HG03457 (cell line): ENCODE data around the gene LYPD6.

Experiments
- ATAC-seq: cut with Tn5 transposase; IDR thresholded peaks from one replicate; pipeline ENCODE4 v1.9.1; 2021; ENCODE audit warnings: moderate number of reproducible peaks; ENCODE audit not compliant: unreplicated experiment

The LYPD6 gene

DNA sequence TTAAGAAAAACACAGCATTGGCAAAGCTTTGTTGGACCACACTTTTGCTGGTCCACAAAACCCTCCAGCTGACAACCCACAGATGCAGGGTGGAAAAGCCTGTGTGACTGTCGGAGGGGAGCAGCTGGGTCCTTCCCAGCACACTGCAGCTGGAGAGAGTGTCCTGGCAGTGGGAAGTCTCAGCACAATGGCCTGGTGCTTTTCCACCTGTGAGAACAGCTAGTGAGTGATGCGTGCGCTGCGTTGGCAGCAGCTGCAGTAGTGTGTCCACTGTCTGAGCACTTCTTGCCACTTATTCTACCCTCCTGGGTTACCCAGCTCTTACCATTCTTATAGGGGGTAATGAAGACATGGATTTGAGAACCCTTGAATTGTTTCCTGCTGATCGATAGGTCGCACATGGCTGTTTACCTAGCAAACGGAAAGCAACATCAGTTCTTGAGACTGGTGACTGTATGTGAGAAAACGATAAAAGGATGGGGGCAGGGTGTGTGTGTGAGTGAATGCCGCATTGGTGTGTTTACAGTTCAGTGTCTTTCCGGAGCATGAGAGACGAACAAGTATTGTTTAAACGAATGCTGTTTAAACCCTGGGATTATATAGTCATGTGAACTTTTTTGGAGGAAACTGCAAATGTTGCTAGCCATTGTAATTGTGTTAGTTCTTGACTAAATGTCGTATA lies 69.7 kb downstream of the LYPD6 start:
- ATAC-seq = no peak

DNA sequence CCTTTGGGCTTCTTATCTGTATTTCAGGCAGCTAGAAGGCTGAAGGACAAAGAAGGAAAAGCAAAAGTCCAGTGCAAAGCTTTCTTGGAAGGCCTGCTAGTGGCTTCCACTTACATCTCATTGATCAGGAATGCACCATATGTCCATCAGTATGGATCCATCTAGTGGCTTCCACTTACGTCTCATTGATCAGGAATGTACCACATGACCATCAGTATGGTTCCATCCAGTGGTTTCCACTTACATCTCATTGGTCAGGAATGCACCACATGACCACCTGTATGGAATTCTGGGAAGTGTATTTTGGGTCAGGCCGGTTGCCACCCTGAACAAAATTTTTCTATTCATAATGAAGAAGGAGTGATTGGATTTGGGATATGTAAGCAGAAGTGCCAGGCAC lies 70.6 kb downstream of the LYPD6 start:
- ATAC-seq = no peak

GRCh38 chr2:149409506-149409905 lies 79.1 kb downstream of the LYPD6 start:
- ATAC-seq = no peak

- ATAC-seq = no peak
Observed at GRCh38 chr2:149410701-149411484, 80.5 kb downstream of the LYPD6 start.

DNA sequence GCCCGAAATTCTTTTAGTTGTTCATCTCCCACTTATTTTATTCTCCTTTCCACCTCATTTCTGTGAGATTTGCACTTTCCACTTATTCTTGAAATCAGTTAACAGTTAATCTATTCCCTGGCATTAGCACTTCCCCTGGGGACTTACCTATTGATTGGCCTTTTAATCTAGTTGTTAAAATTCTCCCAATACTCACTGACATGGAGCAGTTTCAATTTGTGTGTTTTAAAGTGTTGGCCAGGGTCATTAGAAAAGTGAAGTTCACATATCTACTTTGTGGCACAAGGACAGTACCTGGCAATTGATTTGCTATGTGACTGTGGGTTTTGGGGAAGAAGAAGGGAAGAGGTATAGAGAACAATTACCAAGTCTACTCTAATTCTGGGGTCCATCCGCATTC lies 83.1 kb downstream of the LYPD6 start:
- ATAC-seq = no peak

- ATAC-seq = no peak
Observed at GRCh38 chr2:149415086-149415485, 84.7 kb downstream of the LYPD6 start.

DNA sequence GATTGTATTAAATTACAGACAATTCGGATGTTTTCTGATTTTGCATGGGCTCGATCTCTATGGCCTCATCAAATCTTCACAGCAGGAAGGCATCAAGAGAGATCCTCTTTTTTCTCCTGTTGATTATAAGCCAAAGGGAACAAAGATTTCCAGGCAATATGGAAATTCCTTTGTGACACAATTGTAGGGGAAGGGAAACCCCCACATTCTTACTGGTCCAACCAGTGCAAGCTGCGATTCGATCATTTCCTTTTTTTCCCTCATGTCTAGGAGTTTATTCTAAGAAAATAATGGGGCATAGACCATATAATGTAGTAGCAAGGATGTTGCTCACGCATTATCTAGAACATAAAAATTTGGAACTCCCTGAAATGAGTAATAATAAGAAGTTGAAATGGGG lies 87.7 kb downstream of the LYPD6 start:
- no peak for ATAC-seq

GRCh38 chr2:149420053-149420963 lies 89.9 kb downstream of the LYPD6 start:
- no peak for ATAC-seq

- ATAC-seq = no peak
Observed at GRCh38 chr2:149421791-149422190, 91.4 kb downstream of the LYPD6 start.

DNA sequence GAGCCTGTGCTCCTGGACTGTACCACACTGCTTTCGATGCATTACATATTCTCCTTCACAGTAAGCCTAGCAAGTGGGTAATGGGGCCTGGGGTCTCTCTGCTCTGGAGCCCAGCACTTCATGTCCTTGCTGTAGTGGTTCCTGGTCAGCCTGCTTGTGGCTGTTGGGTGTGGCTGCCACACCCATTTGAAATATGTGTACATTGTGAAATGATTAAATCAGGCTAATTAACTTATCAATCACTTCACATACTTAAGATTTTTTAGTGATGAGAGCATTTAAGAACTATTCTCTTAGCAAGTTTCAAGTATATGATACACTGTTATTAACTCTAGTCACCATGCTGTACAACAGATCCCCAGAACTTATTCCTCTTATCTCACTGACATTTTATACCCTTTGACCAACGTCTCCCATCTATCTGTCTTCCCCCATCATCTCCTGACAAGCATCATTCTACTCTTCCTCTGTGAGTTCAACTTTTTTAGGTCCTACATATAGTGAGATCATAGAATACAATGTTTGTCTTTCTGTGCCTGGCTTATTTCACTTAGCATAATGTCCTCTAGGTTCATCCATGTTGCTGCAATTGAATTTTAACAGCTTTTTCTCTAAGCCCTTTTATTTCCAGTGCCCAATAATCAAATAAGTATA lies 92.1 kb downstream of the LYPD6 start:
- ATAC-seq = no peak

DNA sequence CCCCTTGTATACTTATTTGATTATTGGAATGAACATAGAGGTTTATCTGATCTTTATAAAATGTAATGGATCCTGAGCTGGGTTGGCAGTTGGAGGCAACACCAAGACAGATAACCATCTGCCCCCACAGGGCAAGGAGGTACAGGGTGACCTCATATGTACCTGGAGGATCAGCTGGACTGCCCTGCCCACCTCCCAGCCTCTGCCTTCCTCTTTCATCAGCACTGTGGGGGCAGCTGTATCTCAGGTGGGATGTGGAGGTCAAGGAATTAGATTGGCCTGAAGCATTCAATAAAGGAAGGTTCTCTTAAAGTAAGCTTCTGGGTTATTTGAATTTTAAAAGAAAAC lies 92.6 kb downstream of the LYPD6 start:
- ATAC-seq = no peak

- no peak for ATAC-seq
Observed at GRCh38 chr2:149423630-149424029, 93.2 kb downstream of the LYPD6 start.

- ATAC-seq = no peak
Observed at GRCh38 chr2:149427387-149427786, 97.0 kb downstream of the LYPD6 start.

- no peak for ATAC-seq
Observed at GRCh38 chr2:149428783-149429182, 98.4 kb downstream of the LYPD6 start.

GRCh38 chr2:149430743-149431736 lies 100.7 kb downstream of the LYPD6 start:
- ATAC-seq = no peak

DNA sequence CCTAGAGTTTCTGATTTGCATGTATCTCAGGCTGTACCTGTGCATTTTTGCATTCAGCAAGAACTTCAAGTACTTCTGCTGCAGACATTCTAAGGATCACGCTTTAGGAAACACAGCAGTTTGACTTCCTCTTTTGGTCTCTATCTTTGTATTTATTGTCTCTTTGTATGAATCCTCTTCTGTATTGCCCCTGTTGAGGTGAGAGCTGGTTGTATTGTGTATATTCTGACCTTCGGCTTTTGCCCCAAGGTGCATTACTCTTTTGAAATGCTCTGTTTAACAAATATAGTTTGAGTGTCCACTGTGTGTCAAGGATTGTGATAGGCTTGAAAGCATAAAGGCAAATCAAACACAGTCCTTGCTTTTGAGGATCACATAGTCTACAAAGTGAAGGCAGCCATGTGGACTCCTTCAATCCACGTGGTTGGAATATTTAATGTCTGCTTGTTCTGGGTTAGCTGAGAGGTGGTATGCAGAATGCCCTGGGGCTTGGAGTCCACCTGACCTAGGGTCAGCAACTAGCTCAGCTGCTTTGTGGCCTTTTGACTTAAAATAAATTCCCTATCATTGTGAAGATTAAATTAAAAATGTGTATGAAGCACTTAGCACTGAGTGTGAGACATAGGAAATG lies 108.1 kb downstream of the LYPD6 start:
- no peak for ATAC-seq

DNA sequence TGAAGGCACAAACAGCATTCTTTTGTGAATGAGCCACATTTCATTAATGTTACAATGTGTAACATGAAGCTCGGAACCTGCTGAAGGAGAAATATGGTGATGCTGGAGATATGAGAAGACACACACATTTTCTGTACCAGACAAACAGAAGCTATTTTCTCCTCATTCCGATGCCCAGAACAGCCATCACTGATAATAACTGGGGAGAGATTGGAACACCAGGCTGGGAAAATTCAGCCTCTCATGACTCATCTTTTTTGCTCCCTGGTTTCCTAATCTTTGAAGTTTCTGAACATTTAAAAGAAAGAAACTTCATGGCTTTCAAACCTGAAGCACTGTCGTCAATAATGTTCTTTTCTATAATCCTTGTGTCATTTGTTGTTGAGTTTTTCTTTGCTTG lies 110.9 kb downstream of the LYPD6 start:
- no peak for ATAC-seq

DNA sequence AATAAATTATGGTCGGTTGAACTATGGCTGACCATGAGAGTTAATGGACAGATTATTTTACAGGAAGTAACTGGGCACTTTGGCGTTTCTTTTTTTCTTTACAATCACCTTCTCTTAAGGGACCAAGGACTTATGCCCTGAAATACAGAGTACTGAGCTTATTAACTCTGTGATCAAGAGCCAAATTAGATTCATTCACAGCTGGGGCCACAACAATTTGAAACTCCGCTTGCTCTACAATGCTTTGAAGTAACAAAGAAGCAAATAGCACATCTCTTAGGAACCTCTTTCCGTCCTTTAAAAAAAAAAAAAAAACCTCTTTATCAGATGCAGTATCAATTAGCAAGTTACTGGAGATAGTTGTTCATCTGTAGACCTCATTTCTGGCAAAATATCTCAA lies 112.0 kb downstream of the LYPD6 start:
- ATAC-seq = no peak

- ATAC-seq = no peak
Observed at GRCh38 chr2:149443150-149443549, 112.8 kb downstream of the LYPD6 start.
